HPDE6-E6E7 (cell line): ENCODE measurements around the gene NBEAL2.
"Not testable (repeated sequence)": the region's sequence is repeated elsewhere in the genome, so short reads cannot be mapped to it uniquely, and the experiment has no call there.

Source experiments
- DNase-seq: peaks from one replicate; pipeline ENCODE4 v3.0.0; 2011; ENCODE audit warnings: missing footprints; ENCODE audit errors: extremely low spot score

The NBEAL2 gene

DNA sequence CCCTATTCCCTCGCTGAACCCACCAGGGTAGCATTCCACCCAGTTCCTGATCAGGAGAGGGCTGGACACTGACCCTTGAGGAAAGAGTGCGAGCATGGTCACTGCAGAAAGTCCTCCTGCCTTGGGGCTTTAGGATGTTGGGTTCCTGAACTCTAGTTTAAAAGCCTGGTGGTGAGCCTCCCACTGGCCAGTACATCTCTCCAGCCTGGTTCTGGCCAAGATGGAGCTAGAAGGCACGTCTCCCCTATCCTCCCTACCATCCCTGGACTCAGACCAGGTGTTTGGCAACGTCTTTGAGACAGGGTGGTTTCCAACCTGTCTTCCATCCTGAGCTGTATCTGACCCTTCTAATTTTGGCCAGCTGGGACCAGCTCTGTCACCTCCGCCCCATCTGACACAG lies 31.4 kb downstream of the NBEAL2 start:
- no peak for DNase-seq

- no peak for DNase-seq
These were observed 31.9 kb downstream of the NBEAL2 start for GRCh38 chr3:47011371-47011770.

DNA sequence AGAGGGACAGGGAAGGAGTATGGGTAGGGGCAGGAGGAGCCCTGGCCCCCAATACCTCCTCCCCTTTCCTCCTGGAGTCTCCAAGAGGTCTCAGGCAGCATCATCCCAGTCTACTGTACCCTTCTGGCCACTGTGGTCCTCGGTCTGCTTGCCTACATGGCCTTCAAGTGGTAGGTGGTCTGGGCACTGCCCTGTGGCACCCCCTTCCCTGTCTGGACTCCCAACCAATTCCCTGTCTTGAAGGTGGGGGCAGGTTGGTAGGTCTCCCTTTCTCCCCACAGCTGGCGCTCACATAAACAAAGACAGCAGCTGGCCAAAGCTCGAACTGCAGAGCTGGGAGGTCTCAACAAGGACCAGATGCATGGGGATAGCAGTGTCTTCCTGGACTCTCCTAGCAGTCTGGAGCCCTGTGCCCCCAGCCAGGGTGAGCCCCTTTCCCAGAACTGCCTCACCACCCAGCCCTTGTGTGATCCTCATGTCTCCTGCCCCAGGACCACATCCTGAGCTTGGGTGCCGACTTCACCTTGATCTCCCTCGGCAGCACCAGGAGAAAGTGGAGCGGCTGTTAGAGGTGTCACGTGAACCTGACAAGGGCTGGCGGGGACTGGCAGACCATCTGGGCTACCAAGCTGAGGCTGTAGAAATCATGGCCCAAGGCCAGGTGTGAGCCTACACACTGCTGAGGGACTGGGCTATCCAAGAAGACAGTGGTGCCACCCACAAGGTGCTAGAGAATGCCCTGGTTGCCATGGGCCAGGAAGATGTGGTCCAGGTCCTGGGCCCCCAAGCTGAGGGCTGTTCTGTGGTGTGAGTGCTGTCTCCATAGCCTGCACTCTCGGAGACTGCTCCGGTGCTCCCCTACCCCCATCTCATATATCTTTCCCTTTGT lies 33.1 kb downstream of the NBEAL2 start:
- no peak for DNase-seq

DNA sequence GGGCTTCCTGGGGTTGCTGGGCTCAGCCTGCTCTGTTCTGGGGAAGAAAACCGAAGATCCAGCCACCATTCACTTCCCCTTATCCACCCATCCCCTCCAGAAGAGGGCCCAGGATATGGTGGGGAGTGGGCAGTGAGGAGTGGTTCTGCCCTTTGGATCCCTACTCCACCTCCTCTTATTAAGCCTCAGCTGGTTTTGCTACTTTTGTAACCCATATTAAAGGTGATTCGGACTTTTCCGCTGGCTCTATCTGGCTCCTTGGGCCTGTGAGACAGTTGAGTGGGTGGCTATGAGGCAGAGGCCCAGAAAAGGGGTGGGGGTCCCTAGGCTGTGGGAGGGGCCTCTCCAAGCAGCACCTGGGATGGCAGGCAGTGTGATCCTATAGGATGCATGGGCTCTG lies 33.8 kb downstream of the NBEAL2 start:
- DNase-seq = no peak

GRCh38 chr3:47014036-47014435 lies 34.6 kb downstream of the NBEAL2 start:
- no peak for DNase-seq

GRCh38 chr3:47015151-47015550 lies 35.7 kb downstream of the NBEAL2 start:
- DNase-seq = no peak

GRCh38 chr3:47016086-47016933 lies 36.8 kb downstream of the NBEAL2 start:
- DNase-seq = no peak

DNA sequence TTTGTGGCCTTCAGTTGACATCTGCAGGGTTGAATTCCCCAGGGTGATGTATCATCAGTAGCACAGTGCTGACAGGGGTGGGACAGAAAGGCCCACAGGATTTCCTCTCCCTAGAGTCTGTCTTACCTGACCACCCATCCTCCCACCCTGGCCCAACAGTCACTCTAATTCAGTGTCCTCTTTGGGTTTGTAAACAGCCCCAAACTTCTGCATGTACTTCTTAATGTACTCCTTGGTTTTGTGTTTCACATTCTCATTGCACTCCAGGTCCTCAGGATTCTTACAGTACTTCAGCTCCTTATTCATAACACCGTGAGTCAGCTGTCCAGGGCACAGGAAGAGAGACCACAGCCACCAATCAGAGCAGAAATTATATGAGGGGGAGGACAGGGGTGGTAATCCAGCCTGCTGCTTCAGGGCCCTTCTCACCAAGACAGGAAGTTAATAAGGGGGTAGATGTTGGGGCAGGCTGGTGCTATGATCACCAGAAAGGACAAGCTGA lies 37.5 kb downstream of the NBEAL2 start:
- no peak for DNase-seq

GRCh38 chr3:47017504-47018268 lies 38.2 kb downstream of the NBEAL2 start:
- DNase-seq = no peak

- DNase-seq = no peak
These were observed 38.8 kb downstream of the NBEAL2 start for GRCh38 chr3:47018269-47018611.

GRCh38 chr3:47019201-47019600 lies 39.7 kb downstream of the NBEAL2 start:
- DNase-seq = no peak

- no peak for DNase-seq
These were observed 40.8 kb downstream of the NBEAL2 start for GRCh38 chr3:47020311-47020710.

DNA sequence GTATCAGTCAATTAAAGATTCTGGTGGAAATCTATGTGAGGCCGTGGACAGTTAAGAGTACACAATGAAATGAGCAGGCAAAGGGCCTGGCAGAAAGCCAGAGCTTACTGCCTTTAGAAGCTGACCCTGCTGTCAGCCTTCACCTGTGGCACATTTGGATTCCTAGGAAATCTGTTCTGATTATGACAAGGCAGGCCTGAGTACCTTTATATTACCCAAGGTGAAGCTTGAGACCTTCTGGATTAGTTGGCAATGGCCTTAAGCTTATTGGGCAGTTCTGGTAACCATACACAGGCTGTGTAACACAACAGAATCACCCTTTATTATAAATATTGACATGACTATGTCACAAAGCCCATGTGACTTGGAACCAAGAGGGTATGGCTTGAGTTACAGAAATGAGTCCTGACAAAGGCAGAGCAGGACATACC lies 43.2 kb downstream of the NBEAL2 start:
- DNase-seq = no peak

DNA sequence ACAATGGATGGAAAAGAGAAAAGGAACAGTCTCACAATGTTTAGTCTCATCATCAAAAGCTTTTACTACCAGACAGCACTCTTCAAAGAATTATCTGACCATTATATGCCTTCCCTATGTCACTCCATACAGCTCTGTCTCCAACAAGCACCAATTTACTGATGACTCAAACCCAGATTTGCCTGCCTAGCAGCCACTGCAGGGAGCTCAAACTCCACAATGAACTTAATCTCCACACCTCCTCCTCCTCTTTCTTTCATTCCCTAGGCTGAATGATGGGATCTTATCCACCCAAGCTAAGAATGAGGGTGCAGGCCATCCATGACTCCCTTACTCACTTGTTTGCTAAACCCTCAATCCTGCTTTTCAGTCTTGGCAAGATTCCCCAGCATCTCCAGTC lies 45.5 kb downstream of the NBEAL2 start:
- no peak for DNase-seq

GRCh38 chr3:47026432-47026831 lies 47.0 kb downstream of the NBEAL2 start:
- DNase-seq = not testable (repeated sequence)

- no peak for DNase-seq
These were observed 48.7 kb downstream of the NBEAL2 start for GRCh38 chr3:47028146-47028545.

DNA sequence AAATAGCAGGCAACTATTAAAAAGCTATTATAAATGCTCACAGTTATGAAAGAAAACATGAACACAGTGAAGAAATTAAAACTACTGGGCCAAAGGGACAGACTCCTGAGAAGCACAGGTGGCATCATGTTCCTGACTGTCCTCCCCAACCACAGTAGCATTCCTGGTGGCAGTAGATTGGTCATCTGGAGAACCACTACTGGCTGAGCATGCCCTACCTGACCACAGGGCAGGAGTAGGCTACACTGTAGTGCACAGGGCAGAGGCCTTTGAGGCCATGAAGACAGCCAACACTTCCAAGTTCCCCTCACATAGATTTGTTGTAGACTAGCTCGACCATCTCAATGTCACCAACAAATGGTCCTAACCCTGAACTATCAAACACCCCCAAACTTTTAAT lies 49.2 kb downstream of the NBEAL2 start:
- no peak for DNase-seq

DNA sequence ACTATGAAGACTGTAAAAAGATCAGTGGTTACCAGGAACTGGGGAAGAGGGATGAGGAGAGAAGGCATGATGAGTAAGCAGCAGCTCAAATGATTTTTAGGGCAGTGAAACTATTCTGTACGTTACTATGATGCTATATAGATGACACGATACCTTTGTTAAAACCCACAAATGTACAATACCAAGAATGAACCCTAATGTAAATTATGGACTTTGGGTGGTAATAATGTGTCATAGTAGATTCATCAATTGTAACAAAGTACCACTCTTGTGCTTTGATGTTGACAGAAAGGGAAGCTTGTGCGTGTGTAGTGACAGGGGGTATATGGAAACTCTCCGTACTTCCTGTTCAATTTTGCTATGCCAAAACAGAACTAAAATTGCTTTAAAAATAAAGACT lies 51.6 kb downstream of the NBEAL2 start:
- not testable (repeated sequence) for DNase-seq

DNA sequence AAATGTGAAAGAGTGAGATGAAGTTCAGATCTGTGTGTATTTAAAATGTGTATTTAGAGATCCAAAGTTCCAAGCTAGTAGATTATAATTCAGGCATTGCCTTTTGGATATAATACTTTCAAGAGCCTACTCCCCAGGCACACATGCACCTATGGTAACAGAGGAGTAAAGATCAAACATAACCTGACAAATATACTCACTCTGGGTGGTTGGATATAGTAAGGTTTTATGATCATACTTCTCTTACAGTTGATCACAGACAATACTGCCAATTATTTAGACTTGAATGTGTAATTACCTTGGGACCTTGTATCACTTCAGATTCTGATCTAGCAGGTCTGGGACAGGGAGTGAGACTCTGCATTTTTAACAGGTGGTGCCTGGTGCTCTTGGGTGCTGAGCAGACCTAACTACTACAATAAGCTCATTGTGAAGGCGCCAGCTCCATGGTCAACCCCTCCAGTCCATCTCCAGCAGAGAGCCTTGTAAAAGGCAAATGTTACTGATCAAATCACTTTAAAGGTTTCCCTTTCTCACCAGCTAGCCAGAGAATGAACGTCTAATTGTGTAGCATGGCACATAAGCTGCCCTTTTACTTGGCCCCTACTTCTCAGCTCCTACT lies 55.5 kb downstream of the NBEAL2 start:
- no peak for DNase-seq

DNA sequence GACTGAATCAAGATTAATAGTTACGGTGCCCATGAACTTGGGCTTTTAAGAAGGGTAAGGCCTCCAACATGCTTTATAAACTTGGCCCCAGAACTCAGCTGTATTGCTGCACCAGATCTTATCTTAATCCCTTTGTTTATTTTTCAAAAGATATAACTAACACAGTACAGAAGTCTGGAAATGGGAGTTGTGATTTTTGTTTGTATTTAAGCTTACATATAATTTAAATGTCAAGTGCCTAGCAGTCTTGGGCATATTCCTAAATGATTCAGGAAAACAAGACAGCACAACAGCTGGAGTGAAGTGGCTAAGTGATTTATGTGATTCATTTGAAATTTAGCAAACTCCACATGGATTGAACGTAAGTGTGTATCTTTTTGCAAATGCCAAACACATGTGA lies 56.2 kb downstream of the NBEAL2 start:
- DNase-seq = no peak

DNA sequence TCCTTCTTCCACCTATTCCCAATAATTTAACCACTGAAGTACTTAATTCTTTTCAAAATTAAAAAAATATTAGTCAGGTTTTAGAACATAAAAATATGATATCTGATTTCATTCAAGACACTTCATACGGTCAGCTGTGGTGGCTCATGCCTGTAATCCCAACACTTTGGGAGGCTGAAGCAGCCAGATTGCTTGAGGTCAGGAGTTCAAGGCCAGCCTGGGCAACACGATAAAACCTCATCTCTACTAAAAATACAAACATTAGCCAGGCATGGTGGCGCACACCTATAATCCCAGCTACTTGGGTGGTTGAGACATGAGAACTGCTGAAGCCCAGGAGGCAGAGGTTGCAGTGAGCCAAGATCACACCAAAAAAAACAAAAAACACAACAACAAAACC lies 56.7 kb downstream of the NBEAL2 start:
- no peak for DNase-seq

GRCh38 chr3:47037302-47037701 lies 57.8 kb downstream of the NBEAL2 start:
- not testable (repeated sequence) for DNase-seq
